ENCODE results near the gene MARK3.

MARK3 gene

DNA sequence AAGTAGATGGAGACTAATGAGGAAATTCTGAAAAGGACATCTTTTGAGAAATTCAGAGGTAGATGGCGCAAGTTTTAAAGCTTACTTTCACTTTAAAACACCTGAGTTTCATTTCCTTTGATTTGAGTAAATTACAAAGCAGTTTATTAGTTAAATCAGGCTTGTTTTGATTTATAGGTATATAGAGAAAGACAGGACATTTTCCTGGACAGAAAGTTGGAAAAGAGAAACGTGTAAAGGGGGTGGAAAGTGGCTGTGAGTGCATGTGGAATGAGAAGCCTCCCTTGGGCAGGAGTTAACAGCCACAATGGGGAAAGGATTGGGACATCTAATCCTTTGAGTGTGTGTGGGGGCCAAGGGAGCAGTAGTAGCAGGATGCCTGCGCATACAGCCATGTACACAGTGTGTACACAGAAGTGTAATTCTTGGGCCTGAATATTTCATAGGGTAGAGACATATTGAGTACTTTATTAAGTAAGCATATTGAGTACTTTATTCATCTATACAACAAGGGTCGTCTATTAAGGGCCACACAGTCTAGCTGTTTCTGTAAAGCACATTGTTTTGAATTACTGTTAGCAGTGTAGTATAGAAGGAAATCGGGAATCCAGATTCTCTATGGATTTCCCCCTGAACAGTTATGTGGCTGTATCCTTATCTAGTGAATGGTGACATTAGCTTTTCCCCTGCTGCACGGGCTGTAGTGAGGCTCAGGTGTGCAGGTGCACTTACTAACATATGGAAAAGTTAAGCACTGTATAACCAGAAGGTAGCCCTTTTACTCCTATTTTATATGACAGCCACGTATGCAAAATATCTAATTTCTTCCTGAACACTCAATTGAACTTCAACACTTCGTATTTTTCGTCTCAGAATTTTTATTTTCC is 19.1 kb downstream of the MARK3 start:
- H3K4me3 ChIP-seq (ENCODE audit: low read depth, low read length): no peak overlapping the region
- TF ChIP-seq, protein P1, sequence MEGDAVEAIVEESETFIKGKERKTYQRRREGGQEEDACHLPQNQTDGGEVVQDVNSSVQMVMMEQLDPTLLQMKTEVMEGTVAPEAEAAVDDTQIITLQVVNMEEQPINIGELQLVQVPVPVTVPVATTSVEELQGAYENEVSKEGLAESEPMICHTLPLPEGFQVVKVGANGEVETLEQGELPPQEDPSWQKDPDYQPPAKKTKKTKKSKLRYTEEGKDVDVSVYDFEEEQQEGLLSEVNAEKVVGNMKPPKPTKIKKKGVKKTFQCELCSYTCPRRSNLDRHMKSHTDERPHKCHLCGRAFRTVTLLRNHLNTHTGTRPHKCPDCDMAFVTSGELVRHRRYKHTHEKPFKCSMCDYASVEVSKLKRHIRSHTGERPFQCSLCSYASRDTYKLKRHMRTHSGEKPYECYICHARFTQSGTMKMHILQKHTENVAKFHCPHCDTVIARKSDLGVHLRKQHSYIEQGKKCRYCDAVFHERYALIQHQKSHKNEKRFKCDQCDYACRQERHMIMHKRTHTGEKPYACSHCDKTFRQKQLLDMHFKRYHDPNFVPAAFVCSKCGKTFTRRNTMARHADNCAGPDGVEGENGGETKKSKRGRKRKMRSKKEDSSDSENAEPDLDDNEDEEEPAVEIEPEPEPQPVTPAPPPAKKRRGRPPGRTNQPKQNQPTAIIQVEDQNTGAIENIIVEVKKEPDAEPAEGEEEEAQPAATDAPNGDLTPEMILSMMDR (IDR thresholded peaks at IDR 0.05; ENCODE audit: borderline replicate concordance, insufficient read depth, low read depth, low read length): no peak

GRCh38 chr14:103404920-103405319 is 19.7 kb downstream of the MARK3 start:
- H3K4me3 ChIP-seq (ENCODE audit: low read depth, low read length): no peak overlapping the region
- TF ChIP-seq, protein P1 (IDR thresholded peaks at IDR 0.05; ENCODE audit: borderline replicate concordance, insufficient read depth, low read depth, low read length): no peak

DNA sequence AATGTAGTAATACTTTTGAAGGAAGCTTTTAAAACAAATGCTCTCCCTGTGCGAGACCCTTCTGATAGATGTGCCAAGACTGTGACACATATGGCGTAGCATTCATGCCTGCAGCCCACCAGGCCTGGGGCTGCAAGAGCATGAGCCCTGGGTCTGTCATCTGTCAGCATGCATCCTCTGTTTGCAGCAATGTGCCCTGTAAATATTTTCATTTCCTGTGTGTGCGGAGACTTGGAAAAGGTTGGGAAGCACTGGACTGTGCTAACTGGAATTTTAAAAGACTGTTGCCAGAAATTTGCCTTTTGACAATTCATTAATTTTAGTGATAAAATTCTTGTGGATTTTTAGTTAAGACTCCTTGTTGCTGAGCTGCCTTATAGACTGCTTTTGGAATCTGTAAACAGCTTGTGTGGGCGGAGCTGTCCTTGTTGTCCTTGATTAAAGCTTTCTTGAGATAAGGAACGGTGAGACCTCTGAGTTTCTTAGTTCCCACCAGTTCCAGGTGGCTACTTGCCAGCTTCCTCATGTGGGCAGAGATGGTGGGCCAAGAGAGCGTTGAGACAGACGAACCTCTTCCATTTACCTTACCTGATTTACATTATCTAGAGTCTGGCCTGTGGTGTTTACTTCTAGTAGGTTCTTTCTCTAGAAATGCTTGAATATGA is 23.4 kb downstream of the MARK3 start:
- no peak overlapping the region for H3K4me3 ChIP-seq (ENCODE audit: low read depth, low read length)
- TF ChIP-seq, protein P1 (IDR thresholded peaks at IDR 0.05; ENCODE audit: borderline replicate concordance, insufficient read depth, low read depth, low read length): no peak

GRCh38 chr14:103416916-103417315 is 31.7 kb downstream of the MARK3 start:
- H3K4me3 ChIP-seq (ENCODE audit: low read depth, low read length): no peak overlapping the region
- TF ChIP-seq, protein P1 (IDR thresholded peaks at IDR 0.05; ENCODE audit: borderline replicate concordance, insufficient read depth, low read depth, low read length): no peak

GRCh38 chr14:103418481-103418818 is 33.2 kb downstream of the MARK3 start:
- TF ChIP-seq, protein P1 (IDR thresholded peaks at IDR 0.05; ENCODE audit: borderline replicate concordance, insufficient read depth, low read depth, low read length): no peak
- no peak overlapping the region for H3K4me3 ChIP-seq (ENCODE audit: low read depth, low read length)

DNA sequence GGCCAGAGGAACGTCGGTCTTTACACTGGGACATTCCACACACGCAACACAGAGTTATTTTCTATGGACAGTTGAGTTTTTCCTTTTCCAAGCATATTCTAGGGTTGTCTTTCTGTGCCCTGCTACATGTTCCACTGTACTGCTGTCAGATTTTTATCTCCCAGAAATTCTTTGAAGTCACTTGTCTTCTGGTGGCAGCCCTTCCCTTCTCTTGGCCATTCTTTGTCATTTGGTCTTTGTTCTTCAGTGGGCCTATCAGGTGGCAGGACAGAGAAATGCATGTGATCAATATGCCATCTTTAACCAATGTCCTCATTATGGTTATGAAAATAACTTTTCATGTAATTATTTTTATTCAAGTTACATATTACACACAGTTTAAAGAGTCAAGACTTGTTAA is 36.3 kb downstream of the MARK3 start:
- TF ChIP-seq, protein P1 (IDR thresholded peaks at IDR 0.05; ENCODE audit: borderline replicate concordance, insufficient read depth, low read depth, low read length): no peak
- no peak overlapping the region for H3K4me3 ChIP-seq (ENCODE audit: low read depth, low read length)

DNA sequence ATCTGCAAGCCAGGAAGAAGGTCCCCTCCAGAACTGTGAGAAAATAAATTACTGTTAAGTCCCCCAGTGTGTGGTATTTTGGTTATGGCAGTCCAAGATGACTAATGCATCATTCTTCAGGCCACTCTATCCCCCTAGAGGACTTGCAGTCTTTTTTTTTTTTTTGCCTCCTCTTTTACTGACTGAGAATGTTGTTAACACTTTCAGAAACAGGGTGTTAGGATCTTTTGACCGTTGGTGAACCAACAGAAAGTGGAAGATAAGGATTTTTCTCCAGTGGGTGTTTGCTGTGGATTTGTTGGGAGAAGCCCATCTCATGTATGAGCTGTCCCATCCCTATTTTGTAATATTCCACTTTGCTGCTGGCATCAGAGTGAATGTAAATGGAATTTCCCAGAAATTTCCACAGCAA is 37.8 kb downstream of the MARK3 start:
- TF ChIP-seq, protein P1 (IDR thresholded peaks at IDR 0.05; ENCODE audit: borderline replicate concordance, insufficient read depth, low read depth, low read length): no peak
- H3K4me3 ChIP-seq (ENCODE audit: low read depth, low read length): no peak overlapping the region
